ENCODE results near the gene TACR1.

TACR1 gene

GRCh38 chr2:75007819-75008218, 191.5 kb downstream of the TACR1 start (continued):
- TF ChIP-seq ZNF394 (tag by site-specific recombination; IDR thresholded peaks at IDR 0.05; ENCODE audit: borderline replicate concordance) (no peak), ZNF26 (tag by site-specific recombination; IDR thresholded peaks at IDR 0.05) (no peak), ZNF549 (tag by site-specific recombination; IDR thresholded peaks at IDR 0.05) (no peak)

GRCh38 chr2:75007061-75007460, 192.3 kb downstream of the TACR1 start:
- Histone ChIP-seq H3K27ac (ENCODE audit: extremely low read depth, low read depth, low read length) (no peak overlapping the region), H3K4me3 (ENCODE audit: low read depth, low read length) (no peak overlapping the region), H3K9me3 (ENCODE audit: control insufficient read depth, insufficient read depth, low read depth, low read length) (no peaks in the 10 kb centered on the region), H3K4me1 (ENCODE audit: control insufficient read depth, insufficient read depth, low read length) (no peaks in the 10 kb centered on the region), H3K36me3 (ENCODE audit: control insufficient read depth in 2 of 2, insufficient read depth in 1 of 2, low read length in 2 of 2) (no peaks in the 10 kb centered on the region)
- ChIA-PET POLR2A (no interaction called here), CTCF (no interaction called here)
- TF ChIP-seq ZNF169 (tag by site-specific recombination; IDR thresholded peaks at IDR 0.05) = no peak
- no peak for TF ChIP-seq ZNF140 (tag by site-specific recombination; IDR thresholded peaks at IDR 0.05)
- TF ChIP-seq ZNF16 (tag by site-specific recombination; IDR thresholded peaks at IDR 0.05; ENCODE audit: low read depth) = no peak
- TF ChIP-seq HOXA7 (CRISPR knock-in tag; IDR thresholded peaks at IDR 0.05; ENCODE audit: borderline replicate concordance) = no peak
- no peak for TF ChIP-seq ZNF398 (tag by site-specific recombination; IDR thresholded peaks at IDR 0.05)
- no peak for TF ChIP-seq ZNF558 (tag by site-specific recombination; IDR thresholded peaks at IDR 0.05)
- TF ChIP-seq ZBTB10 (tag by site-specific recombination; IDR thresholded peaks at IDR 0.05) = no peak
- TF ChIP-seq ZNF341 (tag by site-specific recombination; IDR thresholded peaks at IDR 0.05; ENCODE audit: low read depth) = no peak
- no peak for TF ChIP-seq ZNF157 (tag by site-specific recombination; IDR thresholded peaks at IDR 0.05)
- TF ChIP-seq ZNF148 (tag by site-specific recombination; IDR thresholded peaks at IDR 0.05; ENCODE audit: borderline replicate concordance) = no peak
- TF ChIP-seq ZNF2 (tag by site-specific recombination; IDR thresholded peaks at IDR 0.05) = no peak
- TF ChIP-seq ZBTB26 (tag by site-specific recombination; optimal IDR thresholded peaks at IDR 0.05) = no peak
- no peak for TF ChIP-seq ZNF473 (tag by site-specific recombination; IDR thresholded peaks at IDR 0.05)
- TF ChIP-seq AEBP2 (tag by site-specific recombination; IDR thresholded peaks at IDR 0.05; ENCODE audit: borderline replicate concordance) = no peak
- TF ChIP-seq MEIS1 (CRISPR knock-in tag; IDR thresholded peaks at IDR 0.05; ENCODE audit: borderline replicate concordance) = no peak
- TF ChIP-seq ZNF274 (IDR thresholded peaks at IDR 0.05; ENCODE audit: low read length) = no peak
- no peak for TF ChIP-seq ZNF274 (tag by site-specific recombination; IDR thresholded peaks at IDR 0.05; ENCODE audit: borderline replicate concordance)
- TF ChIP-seq ZBTB11 (tag by site-specific recombination; conservative IDR thresholded peaks at IDR 0.05; ENCODE audit: low read depth) = no peak
- no peak for TF ChIP-seq ZNF416 (tag by site-specific recombination; IDR thresholded peaks at IDR 0.05)

Data from HEK293 (cell line).